ENCODE results near the gene HERPUD1. TPM values are rescaled to one million over a fixed set of nuclear protein-coding genes. Genes with fewer than 3 reads are reported as not detected.

Gene HERPUD1
- total and polyA plus RNA-seq, 2 of the 13 experiments (the other 11 are each of a cell fraction or from before 2014, with no cell fraction given) = 96.2 to 323 TPM

GRCh38 chr16:56931892-56932720 lies at the start of gene HERPUD1 (continued):
- TF ChIP-seq FOXO4 (CRISPR knock-in tag; conservative IDR thresholded peaks at IDR 0.05) (no peak), TEF (CRISPR knock-in tag; IDR thresholded peaks at IDR 0.05) (peak; percentile 80), ZSCAN31 (CRISPR knock-in tag; IDR thresholded peaks at IDR 0.05; ENCODE audit: low read depth) (peak; percentile 98), ZNF292 (CRISPR knock-in tag; IDR thresholded peaks at IDR 0.05; ENCODE audit: borderline replicate concordance, low read depth) (no peak; the same call in 1 of the 2 replicates), ZMAT5 (CRISPR knock-in tag; IDR thresholded peaks at IDR 0.05; ENCODE audit: borderline replicate concordance, low read depth) (no peak), BRD4 (CRISPR knock-in tag; IDR thresholded peaks at IDR 0.05) (peak; percentile 43; the same call in 1 of the 2 replicates), SIN3A (IDR thresholded peaks at IDR 0.05; ENCODE audit: borderline replicate concordance, low read depth, low read length) (peak; percentile 91; the same call in 1 of the 2 replicates), ZNF597 (CRISPR knock-in tag; IDR thresholded peaks at IDR 0.05) (0 out of 2 replicates have a peak, but pooled peaks have one; percentile 60), NFE2L2 (IDR thresholded peaks at IDR 0.05; ENCODE audit: low read length) (no peak), AGO2 (optimal IDR thresholded peaks at IDR 0.05; ENCODE audit: low read depth, low read length) (peak; percentile 94), AKAP8 (CRISPR knock-in tag; IDR thresholded peaks at IDR 0.05) (peak; percentile 27), ZNF800 (CRISPR knock-in tag; IDR thresholded peaks at IDR 0.05) (peak; percentile 71), ZNF720 (CRISPR knock-in tag; IDR thresholded peaks at IDR 0.05) (no peak; the same call in 1 of the 2 replicates)
- TF ChIP-seq, protein P1, sequence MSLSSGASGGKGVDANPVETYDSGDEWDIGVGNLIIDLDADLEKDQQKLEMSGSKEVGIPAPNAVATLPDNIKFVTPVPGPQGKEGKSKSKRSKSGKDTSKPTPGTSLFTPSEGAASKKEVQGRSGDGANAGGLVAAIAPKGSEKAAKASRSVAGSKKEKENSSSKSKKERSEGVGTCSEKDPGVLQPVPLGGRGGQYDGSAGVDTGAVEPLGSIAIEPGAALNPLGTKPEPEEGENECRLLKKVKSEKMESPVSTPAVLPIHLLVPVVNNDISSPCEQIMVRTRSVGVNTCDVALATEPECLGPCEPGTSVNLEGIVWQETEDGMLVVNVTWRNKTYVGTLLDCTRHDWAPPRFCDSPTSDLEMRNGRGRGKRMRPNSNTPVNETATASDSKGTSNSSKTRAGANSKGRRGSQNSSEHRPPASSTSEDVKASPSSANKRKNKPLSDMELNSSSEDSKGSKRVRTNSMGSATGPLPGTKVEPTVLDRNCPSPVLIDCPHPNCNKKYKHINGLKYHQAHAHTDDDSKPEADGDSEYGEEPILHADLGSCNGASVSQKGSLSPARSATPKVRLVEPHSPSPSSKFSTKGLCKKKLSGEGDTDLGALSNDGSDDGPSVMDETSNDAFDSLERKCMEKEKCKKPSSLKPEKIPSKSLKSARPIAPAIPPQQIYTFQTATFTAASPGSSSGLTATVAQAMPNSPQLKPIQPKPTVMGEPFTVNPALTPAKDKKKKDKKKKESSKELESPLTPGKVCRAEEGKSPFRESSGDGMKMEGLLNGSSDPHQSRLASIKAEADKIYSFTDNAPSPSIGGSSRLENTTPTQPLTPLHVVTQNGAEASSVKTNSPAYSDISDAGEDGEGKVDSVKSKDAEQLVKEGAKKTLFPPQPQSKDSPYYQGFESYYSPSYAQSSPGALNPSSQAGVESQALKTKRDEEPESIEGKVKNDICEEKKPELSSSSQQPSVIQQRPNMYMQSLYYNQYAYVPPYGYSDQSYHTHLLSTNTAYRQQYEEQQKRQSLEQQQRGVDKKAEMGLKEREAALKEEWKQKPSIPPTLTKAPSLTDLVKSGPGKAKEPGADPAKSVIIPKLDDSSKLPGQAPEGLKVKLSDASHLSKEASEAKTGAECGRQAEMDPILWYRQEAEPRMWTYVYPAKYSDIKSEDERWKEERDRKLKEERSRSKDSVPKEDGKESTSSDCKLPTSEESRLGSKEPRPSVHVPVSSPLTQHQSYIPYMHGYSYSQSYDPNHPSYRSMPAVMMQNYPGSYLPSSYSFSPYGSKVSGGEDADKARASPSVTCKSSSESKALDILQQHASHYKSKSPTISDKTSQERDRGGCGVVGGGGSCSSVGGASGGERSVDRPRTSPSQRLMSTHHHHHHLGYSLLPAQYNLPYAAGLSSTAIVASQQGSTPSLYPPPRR (CRISPR knock-in tag; IDR thresholded peaks at IDR 0.05; ENCODE audit: borderline replicate concordance) = peak; percentile 78
- TF ChIP-seq, protein P2, sequence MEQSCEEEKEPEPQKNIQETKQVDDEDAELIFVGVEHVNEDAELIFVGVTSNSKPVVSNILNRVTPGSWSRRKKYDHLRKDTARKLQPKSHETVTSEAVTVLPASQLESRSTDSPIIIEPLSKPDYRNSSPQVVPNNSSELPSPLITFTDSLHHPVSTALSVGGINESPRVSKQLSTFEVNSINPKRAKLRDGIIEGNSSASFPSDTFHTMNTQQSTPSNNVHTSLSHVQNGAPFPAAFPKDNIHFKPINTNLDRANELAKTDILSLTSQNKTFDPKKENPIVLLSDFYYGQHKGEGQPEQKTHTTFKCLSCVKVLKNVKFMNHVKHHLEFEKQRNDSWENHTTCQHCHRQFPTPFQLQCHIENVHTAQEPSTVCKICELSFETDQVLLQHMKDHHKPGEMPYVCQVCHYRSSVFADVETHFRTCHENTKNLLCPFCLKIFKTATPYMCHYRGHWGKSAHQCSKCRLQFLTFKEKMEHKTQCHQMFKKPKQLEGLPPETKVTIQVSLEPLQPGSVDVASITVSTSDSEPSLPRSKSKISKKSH (CRISPR knock-in tag; IDR thresholded peaks at IDR 0.05; ENCODE audit: borderline replicate concordance) = peak; percentile 70; the same call in 1 of the 2 replicates
